Memory B cell (primary cell): Measurements from ENCODE around the gene HASPIN.
"Not testable (repeated sequence)": the region's sequence is repeated elsewhere in the genome, so short reads cannot be mapped to it uniquely, and the experiment has no call there.

Experiments
- ATAC-seq: fragments of 150-1000 bp; cut with Tn5 transposase; 2 replicates; pipeline ENCODE4 v1.10.0; 2021; ENCODE audit warnings: low read depth, mild to moderate bottlenecking, moderate library complexity
- DNase-seq, 2 donors: peaks; one replicate each; pipeline ENCODE4 v3.0.0; 2022; ENCODE audit warnings: low spot score in 2 of 2
- H3K27ac Mint-ChIP-seq: one replicate; pipeline ENCODE4 v1.8.0; 2022; ENCODE audit warnings: mild to moderate bottlenecking, moderate library complexity, mixed read lengths
- H3K27me3 Mint-ChIP-seq: one replicate; pipeline ENCODE4 v1.8.0; 2022; ENCODE audit warnings: mixed read lengths
- H3K36me3 Mint-ChIP-seq: one replicate; pipeline ENCODE4 v1.8.0; 2022; ENCODE audit warnings: mild to moderate bottlenecking, mixed read lengths
- H3K4me1 Mint-ChIP-seq: one replicate; pipeline ENCODE4 v1.8.0; 2022; ENCODE audit warnings: mixed read lengths
- H3K4me3 Mint-ChIP-seq: one replicate; pipeline ENCODE4 v1.8.0; 2022; ENCODE audit warnings: mild to moderate bottlenecking, moderate library complexity, mixed read lengths
- H3K9me3 Mint-ChIP-seq: one replicate; pipeline ENCODE4 v1.8.0; 2022; ENCODE audit warnings: mixed read lengths

Gene HASPIN

DNA sequence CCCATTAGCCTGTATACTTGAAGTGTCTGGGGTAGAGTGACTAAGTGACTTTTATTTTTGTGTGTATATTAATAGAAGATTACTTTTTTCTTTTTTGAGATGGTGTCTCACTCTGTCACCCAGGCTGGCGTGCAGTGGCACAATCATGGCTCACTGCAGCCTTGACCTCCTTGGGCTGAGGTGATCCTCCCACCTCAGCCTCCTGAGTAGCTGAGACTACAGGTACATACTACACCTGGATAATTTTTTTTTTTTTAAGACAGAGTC lies 18.1 kb upstream of the HASPIN start:
- H3K36me3 Mint-ChIP-seq, H3K27ac Mint-ChIP-seq, DNase-seq, ATAC-seq, H3K9me3 Mint-ChIP-seq, H3K4me3 Mint-ChIP-seq, H3K27me3 Mint-ChIP-seq: not testable (repeated sequence)
- peaks cover 31% of the 10 kb centered on the region for H3K4me1 Mint-ChIP-seq

DNA sequence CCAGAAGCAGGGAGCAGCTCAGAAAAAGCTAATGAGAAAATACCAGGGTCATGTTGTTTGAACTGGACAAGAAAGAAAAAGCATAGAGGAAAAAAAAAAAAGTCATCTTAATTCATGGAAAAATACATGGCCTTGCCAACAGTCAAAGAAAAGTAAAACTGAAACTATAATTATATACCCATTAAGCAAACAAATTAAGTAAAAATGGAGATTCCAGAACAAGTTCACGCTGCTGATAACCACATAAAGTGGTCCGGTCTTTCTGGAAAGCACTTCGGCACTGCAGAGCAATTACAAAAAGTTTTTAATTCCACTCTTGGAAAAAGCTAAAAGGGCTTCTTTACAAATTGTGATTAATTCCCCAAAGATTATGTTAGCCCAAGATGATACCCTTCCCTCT lies 15.3 kb upstream of the HASPIN start:
- Mint-ChIP-seq H3K9me3 (no peaks in the 10 kb centered on the region), H3K36me3 (peaks cover 6% of the 10 kb centered on the region), H3K4me1 (peaks cover 39% of the 10 kb centered on the region), H3K4me3 (no peak overlapping the region), H3K27ac (no peak overlapping the region), H3K27me3 (no peaks in the 10 kb centered on the region)
- DNase-seq: no peak
- ATAC-seq: no peak

DNA sequence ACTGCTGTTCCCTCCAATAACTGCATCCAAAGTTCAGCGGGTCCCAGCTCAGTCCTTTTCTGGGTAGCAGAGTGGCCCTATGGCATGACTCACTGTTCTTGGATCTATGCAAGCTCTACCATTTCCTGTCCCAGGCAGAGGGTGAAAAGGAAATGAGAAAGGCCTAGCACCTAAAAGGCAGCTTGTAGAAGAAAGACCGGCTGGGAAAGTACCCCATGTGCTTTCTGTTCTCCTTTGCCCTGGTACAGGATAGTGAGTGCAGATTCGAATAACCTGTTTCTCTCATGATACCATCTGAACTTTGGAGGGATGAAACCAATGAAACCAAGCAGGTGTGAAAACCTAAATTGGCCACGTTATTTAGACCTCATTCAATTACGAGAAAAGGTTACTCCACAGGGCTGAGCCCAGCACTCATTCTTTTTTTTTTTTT lies 12.7 kb upstream of the HASPIN start:
- Mint-ChIP-seq H3K4me3 (peak overlapping the region; percentile 69), H3K27me3 (no peaks in the 10 kb centered on the region), H3K27ac (peak overlapping the region; percentile 93), H3K36me3 (peaks cover 14% of the 10 kb centered on the region), H3K4me1 (peaks cover 41% of the 10 kb centered on the region), H3K9me3 (no peaks in the 10 kb centered on the region)
- ATAC-seq: peak; percentile 93
- DNase-seq: peak; percentile 53 to 86

DNA sequence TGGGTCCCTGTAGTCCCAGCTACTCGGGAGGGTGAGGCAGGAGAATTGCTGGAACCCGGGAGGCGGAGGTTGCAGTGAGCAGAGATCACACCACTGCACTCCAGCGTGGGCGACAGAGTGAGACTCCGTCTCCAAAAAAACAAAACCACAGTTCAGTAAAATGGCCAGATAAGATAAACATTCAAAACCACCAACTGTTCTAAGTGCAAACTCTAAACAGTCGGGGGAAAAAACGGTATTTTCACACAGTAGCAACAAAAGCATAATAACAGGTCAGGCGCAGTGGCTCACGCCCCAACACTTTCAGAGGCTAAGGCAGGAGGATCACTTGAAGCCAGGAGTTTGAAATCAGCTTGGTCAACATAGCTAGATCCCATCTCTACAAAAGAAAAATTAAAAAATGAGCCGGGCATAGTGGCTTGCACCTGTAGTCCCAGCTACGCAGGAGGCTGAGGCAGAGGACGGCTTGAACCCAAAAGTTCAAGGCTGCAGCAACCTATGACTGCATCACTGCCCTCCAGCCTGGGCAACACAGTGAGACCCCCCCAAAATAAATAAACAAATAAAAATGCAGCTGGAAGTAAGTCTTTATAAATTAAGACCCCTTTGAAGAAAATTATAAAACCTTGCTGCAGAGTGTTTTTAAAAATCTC lies 10.8 kb upstream of the HASPIN start:
- Mint-ChIP-seq H3K9me3 (no peaks in the 10 kb centered on the region), H3K27ac (no peak overlapping the region), H3K4me1 (peaks cover 37% of the 10 kb centered on the region), H3K27me3 (no peaks in the 10 kb centered on the region), H3K4me3 (peak overlapping the region; percentile 5), H3K36me3 (peaks cover 26% of the 10 kb centered on the region)
- DNase-seq (no peak), ATAC-seq (no peak)

DNA sequence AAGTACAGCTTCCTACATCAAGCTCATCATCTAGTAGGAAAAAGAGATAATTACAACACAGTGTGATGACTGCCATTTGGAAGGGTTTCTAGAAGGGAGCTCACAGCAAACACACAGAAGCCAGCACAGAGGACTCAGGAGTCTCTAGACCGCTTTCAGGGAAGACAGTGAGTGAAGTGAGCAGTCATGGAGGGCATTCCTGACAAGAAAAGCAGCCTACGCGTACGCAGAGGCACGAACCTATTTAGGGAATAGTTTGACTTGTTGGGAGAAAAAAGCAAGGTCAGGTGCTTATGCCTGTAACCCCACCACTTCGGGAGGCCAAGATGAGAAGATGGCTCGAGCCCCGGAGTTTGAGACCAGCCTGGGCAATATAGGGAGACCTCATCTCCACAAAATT lies 8.4 kb upstream of the HASPIN start:
- Mint-ChIP-seq H3K27me3 (no peaks in the 10 kb centered on the region), H3K9me3 (no peaks in the 10 kb centered on the region), H3K27ac (no peak overlapping the region), H3K36me3 (peaks cover 34% of the 10 kb centered on the region), H3K4me1 (peaks cover 31% of the 10 kb centered on the region), H3K4me3 (no peak overlapping the region)
- DNase-seq: no peak
- ATAC-seq: no peak

DNA sequence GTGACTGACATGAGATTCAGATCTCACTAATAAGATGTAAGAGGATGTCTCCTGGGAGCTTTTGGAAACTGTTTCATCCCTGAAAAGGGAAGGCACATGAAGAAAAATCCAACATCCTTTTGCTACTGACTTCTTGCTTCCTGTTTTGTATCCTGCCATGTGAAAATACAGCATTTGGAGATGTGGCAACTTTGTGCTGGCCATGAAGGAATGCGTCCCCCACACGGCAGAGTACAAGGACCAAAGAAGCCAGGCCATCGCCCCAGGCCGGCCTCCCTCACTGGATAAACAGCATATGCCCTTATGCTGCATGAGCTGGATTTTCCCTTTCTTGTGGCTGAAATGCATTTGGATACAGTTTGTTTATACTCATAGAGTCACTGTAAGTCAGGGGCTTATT lies 5.5 kb upstream of the HASPIN start:
- no peak for ATAC-seq
- H3K4me1 Mint-ChIP-seq: peaks cover 31% of the 10 kb centered on the region
- DNase-seq: no peak
- no peaks in the 10 kb centered on the region for H3K9me3 Mint-ChIP-seq
- no peak overlapping the region for H3K27ac Mint-ChIP-seq
- no peak overlapping the region for H3K4me3 Mint-ChIP-seq
- H3K27me3 Mint-ChIP-seq: no peaks in the 10 kb centered on the region
- H3K36me3 Mint-ChIP-seq: peaks cover 37% of the 10 kb centered on the region

DNA sequence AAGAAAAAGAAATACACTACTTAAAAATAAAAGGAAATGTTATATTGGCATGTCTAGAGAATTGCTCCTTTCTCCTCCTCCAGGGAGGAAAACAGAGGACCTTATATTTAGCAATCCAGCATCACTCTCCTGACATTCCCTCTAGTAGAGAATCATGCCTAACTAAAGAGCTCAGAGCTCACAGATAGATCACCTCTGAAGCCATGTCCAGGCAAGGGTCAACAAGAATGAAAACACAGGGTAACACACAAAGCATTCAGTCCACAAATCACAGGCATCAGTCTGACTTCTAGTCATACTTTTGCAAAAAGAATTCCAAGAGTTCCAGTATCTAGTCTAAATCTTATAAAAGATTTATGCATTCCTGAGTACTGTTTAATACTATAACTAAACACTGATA lies 4.4 kb upstream of the HASPIN start:
- Mint-ChIP-seq H3K27ac (no peak overlapping the region), H3K27me3 (no peaks in the 10 kb centered on the region), H3K4me1 (peaks cover 31% of the 10 kb centered on the region), H3K4me3 (peak overlapping the region; percentile 27), H3K36me3 (peaks cover 37% of the 10 kb centered on the region), H3K9me3 (no peaks in the 10 kb centered on the region)
- no peak for ATAC-seq
- DNase-seq: no peak

DNA sequence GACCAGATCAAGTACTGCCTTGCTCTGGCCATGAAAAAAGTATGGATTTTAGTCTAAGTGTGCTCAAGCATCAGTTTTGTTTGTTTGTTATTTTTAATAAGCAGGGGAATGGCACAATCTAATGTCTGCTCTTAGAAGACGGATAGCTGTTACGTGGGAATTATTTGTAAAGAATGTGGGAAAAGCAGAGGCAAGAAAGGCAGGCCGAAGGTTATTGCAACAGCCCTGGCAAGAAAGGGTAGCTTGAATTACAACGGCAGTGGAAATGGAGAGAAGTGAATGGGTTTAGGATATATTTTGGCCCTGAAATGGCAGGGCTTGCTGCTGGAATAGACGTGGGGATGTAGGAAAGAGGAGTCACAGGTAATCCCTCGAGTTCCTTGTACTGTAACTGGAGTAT lies 987 bp upstream of the HASPIN start:
- Mint-ChIP-seq H3K4me1 (peaks cover 37% of the 10 kb centered on the region), H3K27ac (peak overlapping the region; percentile 81), H3K9me3 (no peaks in the 10 kb centered on the region), H3K36me3 (peaks cover 17% of the 10 kb centered on the region), H3K4me3 (peak overlapping the region; percentile 82), H3K27me3 (no peaks in the 10 kb centered on the region)
- DNase-seq (no peak), ATAC-seq (no peak)

DNA sequence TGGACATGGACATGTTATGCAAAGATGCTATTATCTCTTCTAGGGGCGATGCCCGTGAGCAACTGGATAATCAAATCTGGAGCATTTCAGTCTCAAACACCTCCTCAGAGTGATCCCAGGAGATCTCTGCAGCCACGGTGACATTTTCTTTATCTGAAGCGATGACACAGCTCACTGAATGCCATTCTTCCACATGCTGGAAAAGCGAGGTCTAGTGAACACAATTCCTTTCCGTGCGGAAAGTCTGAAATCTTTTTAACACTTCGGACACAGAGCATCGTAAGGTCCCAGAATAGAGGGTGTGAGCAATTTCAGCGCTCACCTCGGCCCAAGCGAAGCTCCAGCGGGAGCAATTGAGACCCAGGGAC lies 531 bp upstream of the HASPIN start:
- H3K36me3 Mint-ChIP-seq: peaks cover 16% of the 10 kb centered on the region
- H3K4me1 Mint-ChIP-seq: peaks cover 39% of the 10 kb centered on the region
- H3K27ac Mint-ChIP-seq: peak overlapping the region; percentile 81
- no peaks in the 10 kb centered on the region for H3K9me3 Mint-ChIP-seq
- no peaks in the 10 kb centered on the region for H3K27me3 Mint-ChIP-seq
- DNase-seq: no peak
- ATAC-seq: no peak
- H3K4me3 Mint-ChIP-seq: peak overlapping the region; percentile 82

DNA sequence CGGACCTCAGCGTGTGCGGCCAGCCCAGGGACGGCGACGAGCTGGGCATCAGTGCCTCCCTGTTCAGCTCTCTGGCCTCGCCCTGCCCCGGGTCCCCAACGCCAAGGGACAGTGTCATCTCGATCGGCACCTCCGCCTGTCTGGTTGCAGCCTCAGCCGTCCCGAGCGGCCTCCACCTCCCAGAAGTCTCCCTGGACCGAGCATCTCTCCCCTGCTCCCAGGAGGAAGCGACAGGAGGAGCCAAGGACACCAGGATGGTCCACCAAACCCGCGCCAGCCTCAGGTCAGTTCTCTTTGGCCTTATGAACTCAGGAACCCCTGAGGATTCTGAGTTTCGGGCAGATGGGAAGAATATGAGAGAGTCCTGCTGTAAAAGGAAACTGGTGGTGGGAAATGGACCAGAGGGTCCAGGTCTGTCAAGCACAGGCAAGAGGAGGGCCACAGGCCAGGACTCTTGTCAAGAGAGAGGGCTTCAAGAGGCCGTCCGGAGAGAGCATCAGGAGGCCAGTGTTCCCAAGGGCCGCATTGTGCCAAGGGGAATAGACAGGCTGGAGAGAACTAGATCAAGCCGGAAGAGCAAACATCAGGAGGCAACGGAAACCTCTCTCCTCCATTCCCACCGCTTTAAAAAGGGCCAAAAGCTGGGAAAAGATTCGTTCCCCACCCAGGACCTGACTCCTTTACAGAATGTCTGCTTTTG lies 825 bp downstream of the HASPIN start:
- peak overlapping the region; percentile 82 for H3K4me3 Mint-ChIP-seq
- no peaks in the 10 kb centered on the region for H3K27me3 Mint-ChIP-seq
- ATAC-seq: no peak
- H3K4me1 Mint-ChIP-seq: peaks cover 37% of the 10 kb centered on the region
- no peak overlapping the region for H3K27ac Mint-ChIP-seq
- DNase-seq: no peak
- H3K9me3 Mint-ChIP-seq: no peaks in the 10 kb centered on the region
- peaks cover 12% of the 10 kb centered on the region for H3K36me3 Mint-ChIP-seq

DNA sequence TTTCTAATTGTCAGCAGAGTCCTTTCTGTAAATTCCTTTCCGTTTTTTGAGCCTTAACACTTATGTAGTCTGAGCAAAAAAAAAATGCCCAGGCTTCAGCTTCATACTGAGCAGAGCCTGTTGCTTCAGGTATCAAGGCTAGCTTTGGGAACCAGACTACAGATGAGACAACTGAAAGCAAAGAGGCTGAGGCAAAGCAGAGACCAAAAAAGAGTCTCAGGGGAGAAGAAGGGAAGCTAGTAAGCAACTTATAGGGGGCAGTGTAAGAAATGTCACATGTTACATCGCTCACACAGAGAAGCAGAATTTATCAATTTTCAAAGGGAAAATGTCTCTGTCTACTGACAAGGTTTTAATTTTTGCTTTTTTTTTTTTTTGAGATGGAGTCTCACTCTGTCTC lies 3.3 kb downstream of the HASPIN start:
- H3K4me1 Mint-ChIP-seq: peaks cover 33% of the 10 kb centered on the region
- peak overlapping the region; percentile 54 for H3K4me3 Mint-ChIP-seq
- no peaks in the 10 kb centered on the region for H3K27me3 Mint-ChIP-seq
- H3K9me3 Mint-ChIP-seq: no peaks in the 10 kb centered on the region
- H3K27ac Mint-ChIP-seq: no peak overlapping the region
- peak in 1 of 2 donors; percentile 45 for DNase-seq
- ATAC-seq: peak; percentile 70
- peaks cover 5% of the 10 kb centered on the region for H3K36me3 Mint-ChIP-seq

DNA sequence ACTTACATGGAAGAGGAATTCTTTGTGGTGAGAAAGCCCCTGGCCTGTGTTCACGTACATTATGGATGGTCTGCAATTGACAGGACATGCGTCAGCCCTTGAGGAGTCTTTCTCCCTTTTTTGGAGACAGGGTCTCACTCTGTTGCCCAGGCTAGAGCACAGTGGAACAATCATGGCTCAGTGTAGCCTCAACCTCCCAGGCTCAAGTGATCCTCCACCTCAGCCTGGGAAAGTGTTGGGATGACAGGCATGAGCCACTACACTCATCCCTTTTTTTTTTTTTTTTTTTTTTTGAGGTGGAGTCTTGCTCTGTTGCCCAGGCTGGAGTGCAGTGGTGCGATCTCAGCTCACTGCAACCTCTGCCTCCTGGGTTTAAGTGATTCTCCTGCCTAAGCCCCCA lies 4.4 kb downstream of the HASPIN start:
- DNase-seq: not testable (repeated sequence)

DNA sequence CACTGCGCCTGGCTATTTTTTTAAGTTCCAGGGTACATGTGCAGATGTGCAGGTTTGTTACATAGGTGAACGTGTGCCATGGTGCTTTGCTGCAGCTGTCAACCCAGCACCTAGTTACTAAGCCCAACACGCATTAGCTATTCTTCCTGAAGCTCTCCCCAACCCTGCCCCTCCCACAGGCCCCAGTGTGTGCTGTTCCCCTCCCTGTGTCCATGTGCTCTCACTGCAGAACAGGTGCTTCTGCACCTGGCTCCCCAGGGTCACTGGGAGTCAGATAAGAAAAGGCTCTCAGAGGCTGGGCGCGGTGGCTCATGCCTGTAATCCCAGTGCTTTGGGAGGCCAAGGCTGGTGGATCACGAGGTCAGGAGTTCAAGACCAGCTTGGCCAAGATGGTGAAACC lies 6.2 kb downstream of the HASPIN start:
- H3K4me1 Mint-ChIP-seq: peaks cover 29% of the 10 kb centered on the region
- H3K4me3 Mint-ChIP-seq: no peak overlapping the region
- H3K27ac Mint-ChIP-seq: no peak overlapping the region

More for the DNA sequence above, 4.4 kb downstream of the HASPIN start:
- not testable (repeated sequence) for H3K27ac Mint-ChIP-seq, ATAC-seq, H3K4me3 Mint-ChIP-seq, H3K36me3 Mint-ChIP-seq, H3K9me3 Mint-ChIP-seq, H3K27me3 Mint-ChIP-seq
- peaks cover 31% of the 10 kb centered on the region for H3K4me1 Mint-ChIP-seq

DNA sequence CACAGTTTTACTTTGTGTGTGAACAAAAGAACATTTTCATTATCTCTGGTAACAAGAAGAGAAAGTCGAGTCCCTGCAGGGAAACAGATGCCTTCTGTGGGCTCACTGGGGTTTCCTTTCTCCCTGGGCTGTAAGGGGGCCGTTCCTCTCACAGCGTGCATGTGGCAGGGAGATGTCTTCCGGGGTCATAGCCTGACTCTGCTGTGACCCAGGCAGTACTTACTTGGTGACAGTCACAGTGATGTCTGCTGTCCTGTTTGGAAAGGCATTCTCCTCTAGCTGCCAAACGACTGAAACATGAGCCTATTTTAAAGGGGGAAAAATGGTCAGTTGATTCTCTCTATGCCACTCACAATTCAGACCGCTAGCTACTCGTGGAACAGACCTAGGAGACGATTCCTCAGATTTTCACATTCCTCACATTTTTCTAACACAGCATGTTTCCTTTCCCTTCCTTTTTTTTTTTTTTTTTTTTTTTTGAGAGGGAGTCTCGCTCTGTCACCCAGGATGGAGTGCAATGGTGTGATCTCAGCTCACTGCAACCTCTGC lies 7.3 kb downstream of the HASPIN start:
- Mint-ChIP-seq H3K4me3 (no peak overlapping the region), H3K36me3 (no peaks in the 10 kb centered on the region), H3K27ac (no peak overlapping the region), H3K9me3 (no peaks in the 10 kb centered on the region), H3K27me3 (no peaks in the 10 kb centered on the region), H3K4me1 (peaks cover 28% of the 10 kb centered on the region)
- no peak for DNase-seq
- ATAC-seq: no peak

More for the DNA sequence above, 6.2 kb downstream of the HASPIN start:
- H3K27me3 Mint-ChIP-seq: no peaks in the 10 kb centered on the region
- DNase-seq (no peak), ATAC-seq (no peak)
- H3K36me3 Mint-ChIP-seq: no peaks in the 10 kb centered on the region
- H3K9me3 Mint-ChIP-seq: no peaks in the 10 kb centered on the region

DNA sequence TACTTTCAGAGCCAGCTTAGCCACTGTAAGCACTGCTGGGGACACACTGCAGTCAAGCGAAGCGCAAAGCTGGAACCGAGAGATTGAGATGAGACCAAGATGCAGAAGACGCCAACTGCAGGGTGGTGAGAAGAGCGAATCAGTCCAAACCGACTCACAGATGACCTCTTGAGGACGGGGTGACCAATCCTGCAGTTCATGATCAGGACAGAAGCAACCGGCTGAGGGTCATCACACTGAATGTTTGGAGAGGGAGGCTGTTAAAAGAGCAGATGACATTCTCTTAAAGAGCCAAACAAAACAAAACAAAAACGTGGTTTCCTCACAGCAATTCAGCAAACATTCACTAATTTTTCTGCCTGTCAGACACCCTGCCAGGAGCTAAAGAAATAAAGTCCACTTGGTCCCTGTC lies 8.5 kb downstream of the HASPIN start:
- H3K36me3 Mint-ChIP-seq: no peaks in the 10 kb centered on the region
- H3K27ac Mint-ChIP-seq: peak overlapping the region; percentile 42
- peak overlapping the region; percentile 61 for H3K4me3 Mint-ChIP-seq
- H3K9me3 Mint-ChIP-seq: no peaks in the 10 kb centered on the region
- DNase-seq: no peak
- peak; percentile 80 for ATAC-seq
- H3K27me3 Mint-ChIP-seq: no peaks in the 10 kb centered on the region
- peaks cover 26% of the 10 kb centered on the region for H3K4me1 Mint-ChIP-seq
